IMR-90 (cell line): ENCODE results near the gene FOXL3. TPM values are rescaled to one million over a fixed set of nuclear protein-coding genes. Genes with fewer than 3 reads are reported as not detected.

Experiments
- ATAC-seq: fragments of 200-7000 bp; cut with Tn5 transposase; 2 replicates; pipeline ENCODE4 v1.9.1; 2020; ENCODE audit warnings: low read depth, mild to moderate bottlenecking, moderate library complexity
- BruUV-seq: library from RNA; stranded (reverse); fragments of 400-500 nt; replicated peaks from 2 replicates; lab custom pipeline; 2021; lab: Mats Ljungman, UMichigan
- CTCF ChIA-PET: fragments of 300-600 bp; formaldehyde crosslinking; extraction: SDS; loops from one replicate; lab custom pipeline; 2021; ENCODE audit warnings: antibody characterized with exemption; lab: Yijun Ruan, JAX
- POLR2A ChIA-PET: fragments of 300-600 bp; sonication (Branson Sonifier 250); formaldehyde crosslinking; loops from one replicate; lab custom pipeline; 2022; ENCODE audit warnings: antibody characterized with exemption; ENCODE audit not compliant: unreplicated experiment; lab: Charles Lee
- DNase-seq: peaks from one replicate; pipeline ENCODE4 v3.0.0; 2013
- H2AFZ ChIP-seq: replicated peaks from 2 replicates; pipeline ENCODE3; 2013; ENCODE audit warnings: low read length, mild to moderate bottlenecking; ENCODE audit not compliant: poor library complexity
- H2AK5ac ChIP-seq: 2 replicates; pipeline ENCODE4 v1.6.1; 2013; ENCODE audit warnings: low read depth, low read length, inconsistent platforms
- H2AK9ac ChIP-seq: replicated peaks from 2 replicates; pipeline ENCODE3; 2013; ENCODE audit warnings: mild to moderate bottlenecking, low read depth, low read length, moderate library complexity; ENCODE audit not compliant: poor library complexity
- H2BK120ac ChIP-seq: 2 replicates; pipeline ENCODE4 v1.6.1; 2013; ENCODE audit warnings: low read depth, low read length, inconsistent platforms
- H2BK15ac ChIP-seq: 3 replicates; pipeline ENCODE4 v1.6.1; 2013; ENCODE audit warnings: low read depth, low read length, inconsistent platforms
- H2BK20ac ChIP-seq: 2 replicates; pipeline ENCODE4 v1.6.1; 2013; ENCODE audit warnings: low read depth, mild to moderate bottlenecking, inconsistent platforms, low read length, moderate library complexity
- H2BK5ac ChIP-seq: 2 replicates; pipeline ENCODE4 v1.6.1; 2013; ENCODE audit warnings: mild to moderate bottlenecking, low read depth, low read length, inconsistent platforms; ENCODE audit not compliant: poor library complexity, severe bottlenecking
- H3K14ac ChIP-seq: replicated peaks from 2 replicates; pipeline ENCODE4 v1.6.1; 2013; ENCODE audit warnings: low read depth, low read length, inconsistent platforms
- H3K18ac ChIP-seq: 2 replicates; pipeline ENCODE4 v1.6.1; 2013; ENCODE audit warnings: low read depth, low read length, control low read depth
- H3K23ac ChIP-seq: 2 replicates; pipeline ENCODE4 v1.6.1; 2013; ENCODE audit warnings: low read depth, low read length, inconsistent platforms
- H3K27ac ChIP-seq: 2 replicates; pipeline ENCODE4 v1.5.1; 2013; ENCODE audit warnings: mild to moderate bottlenecking, control low read depth, low read length; ENCODE audit not compliant: insufficient read depth
- H3K27me3 ChIP-seq: 2 replicates; pipeline ENCODE4 v1.6.1; 2013; ENCODE audit warnings: low read length; ENCODE audit not compliant: control insufficient read depth, insufficient read depth
- H3K36me3 ChIP-seq: 2 replicates; pipeline ENCODE4 v1.6.1; 2013; ENCODE audit warnings: low read length, mixed read lengths; ENCODE audit not compliant: control insufficient read depth, insufficient read depth
- H3K4ac ChIP-seq: 2 replicates; pipeline ENCODE4 v1.6.1; 2013; ENCODE audit warnings: low read depth, low read length, inconsistent platforms
- H3K4me1 ChIP-seq: 2 replicates; pipeline ENCODE4 v1.6.1; 2013; ENCODE audit warnings: low read length, mixed read lengths; ENCODE audit not compliant: control insufficient read depth, insufficient read depth
- H3K4me2 ChIP-seq: 2 replicates; pipeline ENCODE4 v1.6.1; 2013; ENCODE audit warnings: low read depth, mild to moderate bottlenecking, control low read depth, low read length, moderate library complexity
- H3K4me3 ChIP-seq: 2 replicates; pipeline ENCODE4 v1.5.1; 2013; ENCODE audit warnings: low read depth, mild to moderate bottlenecking, control low read depth, low read length, moderate library complexity; ENCODE audit not compliant: insufficient read depth
- H3K56ac ChIP-seq: 2 replicates; pipeline ENCODE4 v1.6.1; 2013; ENCODE audit warnings: low read length, inconsistent platforms; ENCODE audit not compliant: insufficient read depth; ENCODE audit errors: extremely low read depth
- H3K79me1 ChIP-seq, 2 experiments: 2 replicates each; pipeline ENCODE4 v1.6.1; 2013; ENCODE audit warnings: low read length in 2 of 2, inconsistent platforms in 1 of 2, low read depth in 1 of 2
- H3K9ac ChIP-seq: 2 replicates; pipeline ENCODE4 v1.6.1; 2013; ENCODE audit warnings: low read depth, low read length, control low read depth
- H3K9me1 ChIP-seq: 2 replicates; pipeline ENCODE4 v1.6.1; 2013; ENCODE audit warnings: low read length, inconsistent platforms; ENCODE audit not compliant: insufficient read depth
- H3K9me3 ChIP-seq: 2 replicates; pipeline ENCODE4 v1.6.1; 2013; ENCODE audit warnings: low read length; ENCODE audit not compliant: control insufficient read depth, insufficient read depth
- H4K20me1 ChIP-seq: 2 replicates; pipeline ENCODE4 v1.6.1; 2013; ENCODE audit warnings: low read length, inconsistent platforms; ENCODE audit not compliant: insufficient read depth
- H4K5ac ChIP-seq: 2 replicates; pipeline ENCODE4 v1.6.1; 2013; ENCODE audit warnings: mild to moderate bottlenecking, low read depth, low read length, control low read depth
- H4K8ac ChIP-seq, 2 experiments: 2 replicates each; pipeline ENCODE4 v1.6.1; 2013; ENCODE audit warnings: low read depth in 2 of 2, low read length in 2 of 2, control low read depth in 1 of 2, inconsistent platforms in 1 of 2
- H4K91ac ChIP-seq: 2 replicates; pipeline ENCODE4 v1.6.1; 2013; ENCODE audit warnings: low read depth, low read length, inconsistent platforms; ENCODE audit not compliant: insufficient read depth
- BHLHE40 ChIP-seq: fragments of 150-350 bp; IDR thresholded peaks from 2 replicates; pipeline ENCODE4 v1.6.1; 2016; ENCODE audit warnings: mild to moderate bottlenecking, low read depth, low read length
- CHD1 ChIP-seq: IDR thresholded peaks from 2 replicates; pipeline ENCODE4 v1.6.1; 2012; ENCODE audit warnings: low read depth, low read length, improper control_type of control experiment
- FOS ChIP-seq: fragments of 150-350 bp; IDR thresholded peaks from 2 replicates; pipeline ENCODE4 v1.6.1; 2016; ENCODE audit warnings: low read depth, low read length
- MAFK ChIP-seq: IDR thresholded peaks from 2 replicates; pipeline ENCODE4 v1.6.1; 2012; ENCODE audit warnings: low read depth, low read length, improper control_type of control experiment
- MAZ ChIP-seq: IDR thresholded peaks from 2 replicates; pipeline ENCODE4 v1.6.1; 2012; ENCODE audit warnings: low read depth, mild to moderate bottlenecking, low read length, improper control_type of control experiment, moderate library complexity, borderline replicate concordance
- MXI1 ChIP-seq: IDR thresholded peaks from 2 replicates; pipeline ENCODE4 v1.6.1; 2012; ENCODE audit warnings: low read depth, mild to moderate bottlenecking, low read length, moderate library complexity, borderline replicate concordance
- RCOR1 ChIP-seq: IDR thresholded peaks from 2 replicates; pipeline ENCODE4 v1.6.1; 2012; ENCODE audit warnings: mild to moderate bottlenecking, low read length, improper control_type of control experiment; ENCODE audit not compliant: insufficient replicate concordance
- SMC3 ChIP-seq: fragments of 150-350 bp; IDR thresholded peaks from 2 replicates; pipeline ENCODE4 v1.6.1; 2016; ENCODE audit warnings: low read depth, mild to moderate bottlenecking, antibody characterized with exemption, low read length, moderate library complexity
- WGBS, 2 experiments: methylation state at CpG; one replicate each; pipeline versions ENCODE4 v1.1.5 to v1.1.7; 2013; ENCODE audit warnings: missing lambda C conversion rate in 2 of 2; ENCODE audit not compliant: insufficient read length in 1 of 2; ENCODE audit errors: extremely low coverage in 2 of 2; 5-methylcytosine and 5-hydroxymethylcytosine counted together
- dilution Hi-C: fragments of 300-500 bp; cut with HindIII; formaldehyde crosslinking; loops from one replicate; pipeline ENCODE4 v1.14.3; 2018; ENCODE audit warnings: low sequenced_read_pairs; ENCODE audit not compliant: unreplicated experiment
- in situ Hi-C: fragments of 300-500 bp; cut with MboI; formaldehyde crosslinking; loops from 3 replicates; pipeline ENCODE4 v1.14.3; 2019; ENCODE audit warnings: low sequenced_read_pairs, inconsistent platforms, mixed read lengths
- intact Hi-C: fragments of 100-400 bp; cut with micrococcal nuclease; formaldehyde crosslinking; loops from 2 replicates; pipeline ENCODE4 v1.10.0; 2022
- polyA plus RNA-seq, 3 experiments: library from polyadenylated mRNA; depleted of rRNA; stranded (reverse); fragments of >200 nt; gene quantifications; 2 replicates each; pipeline ENCODE4 v1.2.3, GENCODE V29; 2012; ENCODE audit warnings: low replicate concordance in 1 of 3
- total RNA-seq: library from RNA; depleted of rRNA; stranded (reverse); fragments of >200 nt; gene quantifications from 2 replicates; pipeline ENCODE4 v1.2.3, GENCODE V29; 2012

FOXL3 gene
- total and polyA plus RNA-seq, 2 of the 4 experiments (the other 2 are of a cell fraction), result not detected

GRCh38 chr7:326273-326672, 36.3 kb downstream of the FOXL3 start:
- Histone ChIP-seq H2AK5ac (no peak overlapping the region), H3K79me1 (no peaks in the 10 kb centered on the region), H4K5ac (no peak overlapping the region), H3K23ac (no peak overlapping the region), H3K27me3 (peaks cover 51% of the 10 kb centered on the region), H2AK9ac (no peak overlapping the region), H3K4me3 (no peak overlapping the region), H3K4ac (no peak overlapping the region), H3K4me2 (no peak overlapping the region), H3K9me1 (no peaks in the 10 kb centered on the region), H3K9me3 (peaks cover 6% of the 10 kb centered on the region), H3K9ac (no peak overlapping the region), H2AFZ (no peak overlapping the region), H4K20me1 (peaks cover 2% of the 10 kb centered on the region; the same call in 1 of the 2 replicates), H3K4me1 (no peaks in the 10 kb centered on the region), H4K91ac (no peak overlapping the region), H3K18ac (no peak overlapping the region), H4K8ac (no peak overlapping the region), H3K36me3 (no peaks in the 10 kb centered on the region), H3K27ac (no peak overlapping the region), H3K14ac (no peak overlapping the region), H2BK5ac (no peak overlapping the region), H3K56ac (no peak overlapping the region), H2BK15ac (no peak overlapping the region), H2BK120ac (no peak overlapping the region), H2BK20ac (no peak overlapping the region)
- no peak for ATAC-seq
- WGBS, 2 experiments, result 92% methylated on average over 2 of the region's 9 CpGs; no CpG with 5 or more reads in 1 of the 2 experiments
- CTCF ChIA-PET, result no interaction called here
- TF ChIP-seq MAFK (no peak), MXI1 (no peak), SMC3 (no peak), CHD1 (no peak), MAZ (no peak), BHLHE40 (no peak), RCOR1 (no peak), FOS (no peak)
- BruUV-seq, result no TSS peak
- dilution Hi-C loops, result no loop called here
- DNase-seq, result no peak
- POLR2A ChIA-PET, result no interaction called here
- intact Hi-C loops, result no loop called here
- in situ Hi-C loops, result no loop called here
